ENCODE results near the gene LITAFD.

The LITAFD gene

DNA sequence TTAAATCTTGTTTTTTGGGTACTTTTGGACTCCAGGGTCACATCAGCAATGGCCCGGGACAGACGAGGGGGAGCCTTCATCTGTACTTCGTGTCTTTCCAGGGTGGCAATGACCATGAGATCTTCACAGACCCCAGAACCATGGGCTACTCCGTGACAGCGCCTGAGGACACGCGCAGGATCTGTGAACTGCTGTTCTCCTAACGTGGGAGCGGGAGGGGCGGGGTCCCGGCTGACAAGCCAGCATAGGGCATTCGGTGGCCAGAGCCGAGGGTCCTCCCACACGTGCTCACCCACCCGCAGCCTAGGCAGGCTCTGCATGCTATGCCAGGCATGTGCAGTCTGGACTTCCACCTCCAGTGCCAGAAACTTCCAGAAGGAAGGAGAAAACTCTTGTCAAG lies 34.5 kb upstream of the LITAFD start:
- no peak overlapping the region for H3K4me3 ChIP-seq (ENCODE audit: low read length)
- H3K36me3 ChIP-seq (ENCODE audit: control insufficient read depth, low read length), result peaks cover 64% of the 10 kb centered on the region
- no peak overlapping the region for H3K27ac ChIP-seq (ENCODE audit: low read depth, low read length)
- no peaks in the 10 kb centered on the region for H3K9me3 ChIP-seq (ENCODE audit: control insufficient read depth, insufficient read depth, low read length)
- no peaks in the 10 kb centered on the region; the same call in 1 of the 2 replicates for H4K20me1 ChIP-seq (ENCODE audit: control insufficient read depth, insufficient read depth, low read depth, low read length)
- peaks cover 20% of the 10 kb centered on the region for H3K79me2 ChIP-seq (ENCODE audit: control insufficient read depth, low read length)
- no peaks in the 10 kb centered on the region for H3K4me1 ChIP-seq (ENCODE audit: control insufficient read depth, low read length)
- no peaks in the 10 kb centered on the region for H3K9me2 ChIP-seq (replicated peaks; ENCODE audit: control insufficient read depth, low read length)
- H3K27me3 ChIP-seq (ENCODE audit: control insufficient read depth, low read length), result no peaks in the 10 kb centered on the region
- no peak for TF ChIP-seq EZH2phosphoT487 (IDR thresholded peaks at IDR 0.05; ENCODE audit: borderline replicate concordance, low read length)
- TF ChIP-seq, protein P1, sequence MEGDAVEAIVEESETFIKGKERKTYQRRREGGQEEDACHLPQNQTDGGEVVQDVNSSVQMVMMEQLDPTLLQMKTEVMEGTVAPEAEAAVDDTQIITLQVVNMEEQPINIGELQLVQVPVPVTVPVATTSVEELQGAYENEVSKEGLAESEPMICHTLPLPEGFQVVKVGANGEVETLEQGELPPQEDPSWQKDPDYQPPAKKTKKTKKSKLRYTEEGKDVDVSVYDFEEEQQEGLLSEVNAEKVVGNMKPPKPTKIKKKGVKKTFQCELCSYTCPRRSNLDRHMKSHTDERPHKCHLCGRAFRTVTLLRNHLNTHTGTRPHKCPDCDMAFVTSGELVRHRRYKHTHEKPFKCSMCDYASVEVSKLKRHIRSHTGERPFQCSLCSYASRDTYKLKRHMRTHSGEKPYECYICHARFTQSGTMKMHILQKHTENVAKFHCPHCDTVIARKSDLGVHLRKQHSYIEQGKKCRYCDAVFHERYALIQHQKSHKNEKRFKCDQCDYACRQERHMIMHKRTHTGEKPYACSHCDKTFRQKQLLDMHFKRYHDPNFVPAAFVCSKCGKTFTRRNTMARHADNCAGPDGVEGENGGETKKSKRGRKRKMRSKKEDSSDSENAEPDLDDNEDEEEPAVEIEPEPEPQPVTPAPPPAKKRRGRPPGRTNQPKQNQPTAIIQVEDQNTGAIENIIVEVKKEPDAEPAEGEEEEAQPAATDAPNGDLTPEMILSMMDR (IDR thresholded peaks at IDR 0.05; ENCODE audit: low read depth, low read length, poor library complexity, severe bottlenecking), result no peak
- H3K4me2 ChIP-seq (ENCODE audit: low read length), result no peak overlapping the region
- peaks cover 2% of the 10 kb centered on the region; the same call in 1 of the 2 replicates for H3F3A ChIP-seq (ENCODE audit: control insufficient read depth, insufficient read depth)

DNA sequence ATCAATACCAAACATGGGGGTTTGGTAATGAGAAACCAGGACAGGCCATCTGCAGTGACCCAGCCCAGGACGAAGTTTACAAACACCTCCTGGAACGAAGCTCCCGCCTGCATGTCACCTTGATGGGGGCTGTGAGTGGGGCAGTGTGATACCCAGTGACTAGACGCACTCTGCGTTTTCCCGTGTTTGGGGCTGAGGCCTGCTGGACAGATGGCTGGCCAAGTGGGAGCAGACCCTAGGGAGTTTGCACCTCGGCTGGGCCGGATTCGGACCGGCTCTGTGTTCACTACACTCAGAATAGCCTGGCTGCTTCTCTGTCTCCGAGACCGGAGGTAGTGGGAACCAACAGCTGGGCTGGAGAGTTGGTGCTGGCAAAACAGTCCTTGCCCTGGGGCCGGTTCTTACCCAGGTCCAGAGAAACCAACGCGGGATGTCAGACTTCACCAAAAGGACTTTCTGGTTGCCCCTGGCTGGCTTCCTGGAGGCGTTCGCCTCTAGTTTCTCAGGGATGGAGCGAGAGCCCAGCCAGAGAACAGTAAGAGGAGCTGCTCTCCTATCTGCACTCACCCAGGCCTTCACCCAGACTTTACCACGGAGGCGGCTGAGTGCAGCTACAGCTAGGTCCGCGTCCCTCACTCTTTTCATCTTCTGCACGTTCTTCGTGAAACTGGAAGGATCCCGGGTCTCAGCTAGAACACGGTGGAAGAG lies 33.8 kb upstream of the LITAFD start:
- H3K4me2 ChIP-seq (ENCODE audit: low read length), result no peak overlapping the region
- TF ChIP-seq, protein P1 (IDR thresholded peaks at IDR 0.05; ENCODE audit: low read depth, low read length, poor library complexity, severe bottlenecking), result no peak
- TF ChIP-seq EZH2phosphoT487 (IDR thresholded peaks at IDR 0.05; ENCODE audit: borderline replicate concordance, low read length), result no peak
- peaks cover 72% of the 10 kb centered on the region for H3K36me3 ChIP-seq (ENCODE audit: control insufficient read depth, low read length)
- peaks cover 20% of the 10 kb centered on the region for H3K79me2 ChIP-seq (ENCODE audit: control insufficient read depth, low read length)
- peaks cover 4% of the 10 kb centered on the region; the same call in 1 of the 2 replicates for H3F3A ChIP-seq (ENCODE audit: control insufficient read depth, insufficient read depth)
- H3K9me2 ChIP-seq (replicated peaks; ENCODE audit: control insufficient read depth, low read length), result no peaks in the 10 kb centered on the region
- H3K27ac ChIP-seq (ENCODE audit: low read depth, low read length), result no peak overlapping the region
- no peaks in the 10 kb centered on the region; the same call in 1 of the 2 replicates for H4K20me1 ChIP-seq (ENCODE audit: control insufficient read depth, insufficient read depth, low read depth, low read length)
- H3K4me3 ChIP-seq (ENCODE audit: low read length), result no peak overlapping the region
- no peaks in the 10 kb centered on the region for H3K4me1 ChIP-seq (ENCODE audit: control insufficient read depth, low read length)
- H3K27me3 ChIP-seq (ENCODE audit: control insufficient read depth, low read length), result no peaks in the 10 kb centered on the region
- H3K9me3 ChIP-seq (ENCODE audit: control insufficient read depth, insufficient read depth, low read length), result no peaks in the 10 kb centered on the region

DNA sequence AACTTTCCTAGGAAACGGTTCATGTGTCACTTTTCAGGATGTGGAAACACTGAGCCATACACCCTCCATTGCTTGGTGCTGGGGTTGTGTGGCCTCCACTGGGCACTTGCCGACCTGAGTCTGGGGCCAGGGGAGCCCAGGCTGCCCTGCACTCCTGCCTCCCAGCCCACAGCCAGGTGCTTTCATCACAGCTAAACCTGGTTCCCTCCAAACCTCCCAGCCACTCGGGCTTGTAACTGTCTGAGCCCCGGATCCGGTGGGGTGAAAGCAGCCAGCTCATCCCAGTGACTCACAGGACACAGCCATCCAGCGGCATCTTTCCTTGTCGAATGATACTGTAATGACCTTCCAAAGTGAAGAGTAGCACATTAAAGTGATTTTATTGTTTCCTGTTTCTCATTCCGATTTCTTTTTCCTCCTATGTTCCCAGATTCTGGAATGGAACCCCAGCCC lies 33.2 kb upstream of the LITAFD start:
- Histone ChIP-seq H3K9me2 (replicated peaks; ENCODE audit: control insufficient read depth, low read length) (no peaks in the 10 kb centered on the region), H3K79me2 (ENCODE audit: control insufficient read depth, low read length) (peaks cover 20% of the 10 kb centered on the region), H3K4me1 (ENCODE audit: control insufficient read depth, low read length) (no peaks in the 10 kb centered on the region), H3K4me2 (ENCODE audit: low read length) (no peak overlapping the region), H3K36me3 (ENCODE audit: control insufficient read depth, low read length) (peaks cover 77% of the 10 kb centered on the region), H3K4me3 (ENCODE audit: low read length) (no peak overlapping the region), H3K9me3 (ENCODE audit: control insufficient read depth, insufficient read depth, low read length) (no peaks in the 10 kb centered on the region), H3K27ac (ENCODE audit: low read depth, low read length) (no peak overlapping the region), H3K27me3 (ENCODE audit: control insufficient read depth, low read length) (no peaks in the 10 kb centered on the region), H4K20me1 (ENCODE audit: control insufficient read depth, insufficient read depth, low read depth, low read length) (no peaks in the 10 kb centered on the region; the same call in 1 of the 2 replicates), H3F3A (ENCODE audit: control insufficient read depth, insufficient read depth) (peaks cover 4% of the 10 kb centered on the region; the same call in 1 of the 2 replicates)
- no peak for TF ChIP-seq EZH2phosphoT487 (IDR thresholded peaks at IDR 0.05; ENCODE audit: borderline replicate concordance, low read length)

- no peaks in the 10 kb centered on the region for H3K4me1 ChIP-seq (ENCODE audit: control insufficient read depth, low read length)
- H3K36me3 ChIP-seq (ENCODE audit: control insufficient read depth, low read length), result peaks cover 81% of the 10 kb centered on the region
- H3K79me2 ChIP-seq (ENCODE audit: control insufficient read depth, low read length), result peaks cover 19% of the 10 kb centered on the region
- H3K4me3 ChIP-seq (ENCODE audit: low read length), result no peak overlapping the region
- H3K27me3 ChIP-seq (ENCODE audit: control insufficient read depth, low read length), result no peaks in the 10 kb centered on the region
- no peaks in the 10 kb centered on the region for H3K9me3 ChIP-seq (ENCODE audit: control insufficient read depth, insufficient read depth, low read length)
- H3K27ac ChIP-seq (ENCODE audit: low read depth, low read length), result no peak overlapping the region
- no peak overlapping the region for H3K4me2 ChIP-seq (ENCODE audit: low read length)
- no peak for TF ChIP-seq EZH2phosphoT487 (IDR thresholded peaks at IDR 0.05; ENCODE audit: borderline replicate concordance, low read length)
- TF ChIP-seq, protein P1 (IDR thresholded peaks at IDR 0.05; ENCODE audit: low read depth, low read length, poor library complexity, severe bottlenecking), result no peak
- H3K9me2 ChIP-seq (replicated peaks; ENCODE audit: control insufficient read depth, low read length), result no peaks in the 10 kb centered on the region
- H4K20me1 ChIP-seq (ENCODE audit: control insufficient read depth, insufficient read depth, low read depth, low read length), result no peaks in the 10 kb centered on the region; the same call in 1 of the 2 replicates
- H3F3A ChIP-seq (ENCODE audit: control insufficient read depth, insufficient read depth), result peaks cover 4% of the 10 kb centered on the region; the same call in 1 of the 2 replicates
Observed at GRCh38 chr16:8849411-8850011, 32.6 kb upstream of the LITAFD start.
